Spleen (tissue), 11 donors: ENCODE data around the gene CLEC16A. TPM values are rescaled to one million over a fixed set of nuclear protein-coding genes. Genes with fewer than 3 reads are reported as not detected.

Experiments
- DNase-seq: peaks from one replicate; pipeline ENCODE4 v3.0.0-alpha.2; 2020
- H3K27ac ChIP-seq, 8 donors: fragments of 200-600 bp; sonication (generic) in 7 of 8; 1 replicate in 4 of 8; 2 replicates in 4 of 8; pipeline versions ENCODE4 v1.5.0 to v1.8.0; 2016 to 2021; ENCODE audit warnings: inconsistent platforms in 4 of 8, mild to moderate bottlenecking in 4 of 8, moderate library complexity in 1 of 8
- H3K27me3 ChIP-seq, 7 donors: fragments of 200-600 bp; sonication (generic) in 6 of 7; replicated peaks in 1 of 7; 1 replicate in 4 of 7; 2 replicates in 3 of 7; pipeline versions ENCODE4 v1.5.0 to v1.8.0; 2016 to 2021; ENCODE audit warnings: inconsistent platforms in 3 of 7, mild to moderate bottlenecking in 1 of 7
- H3K36me3 ChIP-seq, 6 donors: fragments of 200-600 bp; sonication (generic) in 5 of 6; 1 replicate in 4 of 6; 2 replicates in 2 of 6; pipeline versions ENCODE4 v1.5.0 to v1.8.0; 2016 to 2021; ENCODE audit warnings: inconsistent platforms in 2 of 6
- H3K4me1 ChIP-seq, 6 donors: fragments of 200-600 bp; sonication (generic) in 5 of 6; 1 replicate in 3 of 6; 2 replicates in 3 of 6; pipeline versions ENCODE4 v1.5.0 to v1.8.0; 2016 to 2021; ENCODE audit warnings: inconsistent platforms in 3 of 6
- H3K4me3 ChIP-seq, 8 donors: fragments of 200-600 bp; sonication (generic) in 7 of 8; 1 replicate in 4 of 8; 2 replicates in 4 of 8; pipeline versions ENCODE4 v1.5.0 to v1.8.0; 2016 to 2021; ENCODE audit warnings: inconsistent platforms in 4 of 8, mild to moderate bottlenecking in 4 of 8, moderate library complexity in 2 of 8
- H3K9me3 ChIP-seq, 8 donors: fragments of 200-600 bp; sonication (generic) in 7 of 8; 1 replicate in 4 of 8; 2 replicates in 4 of 8; pipeline versions ENCODE4 v1.5.0 to v1.8.0; 2016 to 2021; ENCODE audit warnings: inconsistent platforms in 4 of 8
- POLR2A ChIP-seq, 3 donors: fragments of 450-650 bp; IDR thresholded peaks; one replicate each; pipeline ENCODE4 v1.5.1; 2017; ENCODE audit warnings: antibody characterized with exemption in 3 of 3, mild to moderate bottlenecking in 1 of 3
- POLR2AphosphoS5 ChIP-seq, 3 donors: sonication (generic); formaldehyde crosslinking; IDR thresholded peaks; one replicate each; pipeline ENCODE4 v1.5.1; 2017; ENCODE audit warnings: antibody characterized with exemption in 3 of 3
- WGBS, 5 donors: extraction: QIAGEN DNeasy Blood & Tissue Kit in 3 of 5; methylation state at CpG; one replicate each; pipeline versions ENCODE4 v1.1.5 to v1.1.7; 2013 to 2018; 5-methylcytosine and 5-hydroxymethylcytosine counted together
- intact Hi-C: fragments of 100-400 bp; cut with DNase I; formaldehyde crosslinking; loops from one replicate; pipeline ENCODE4 v1.15.0; 2023; ENCODE audit warnings: low total_unique reads
- polyA plus RNA-seq, 3 donors: library from polyadenylated mRNA; stranded (reverse); fragments of 200-250 nt; gene quantifications; one replicate each; pipeline ENCODE4 v1.2.1, GENCODE V29; 2013
- total RNA-seq, 7 donors: library from RNA; depleted of rRNA in 3 of 7; stranded (reverse); fragments of >200 nt in 3 of 7; fragmentation: NEBNext Ultra II Directional in 4 of 7; extraction: Animal tissue kit (Norgen Biotek cat#: 25700) in 4 of 7; gene quantifications; one replicate each; pipeline versions ENCODE4 v1.1.0 to v1.2.1, GENCODE V29; 2016 to 2021
- TF ChIP-seq, protein P1 (sequence below), 11 experiments: fragments of 200-600 bp in 7 of 11; fragments of 450-650 bp in 4 of 11; sonication (generic) in 4 of 11; IDR thresholded peaks in 8 of 11; conservative IDR thresholded peaks in 3 of 11; 1 replicate in 7 of 11; 2 replicates in 4 of 11; pipeline versions ENCODE4 v1.4.0 to v1.8.0; 2016 to 2021; ENCODE audit warnings: antibody characterized with exemption in 11 of 11, inconsistent platforms in 4 of 11, mild to moderate bottlenecking in 1 of 11
- donor health status: healthy with polysubstance abuse.
- donor health status: DM: no; HTN: no; CAD: no; lungs with moderate emphysema.
- donor health status: DM: no; HTN: no; CAD: no.
- donor health status: Bipolar disorder and iron deficiency.
- donor health status: healthy.
- donor health status: DM: no; HTN: no; CAD: no.
- donor health status: DM: yes; HTN: yes; CAD: no.

The CLEC16A gene
- total and polyA plus RNA-seq, 10 donors = 7.3 to 54.6 (median 35.1) TPM

DNA sequence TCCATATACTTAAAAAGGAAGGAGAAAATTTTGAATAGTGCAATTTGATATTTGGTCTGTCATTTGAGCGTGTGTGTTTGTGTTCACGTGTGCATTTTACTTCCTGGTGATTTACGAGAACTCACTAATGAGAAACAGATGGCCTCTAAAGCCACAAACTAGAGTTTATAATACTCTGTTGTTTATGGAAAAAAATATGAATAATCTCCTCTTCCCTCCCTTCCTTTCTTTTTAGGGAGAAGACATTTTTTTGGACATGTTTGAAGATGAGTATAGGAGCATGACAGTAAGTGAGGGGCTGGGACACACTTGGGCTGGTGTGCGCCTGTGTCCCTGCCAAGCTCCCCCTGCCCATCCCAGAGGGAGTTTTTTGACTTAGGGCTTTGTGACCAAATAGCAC is 102.7 kb downstream of the CLEC16A start:
- peaks cover 5 to 100% (median 55%) of the 10 kb centered on the region in 6 donors for H3K36me3 ChIP-seq
- H3K4me3 ChIP-seq = no peak overlapping the region

GRCh38 chr16:11047939-11048800 is 103.8 kb downstream of the CLEC16A start:
- Histone ChIP-seq H3K27ac (no peak overlapping the region), H3K36me3 (peaks cover 5 to 100% (median 52%) of the 10 kb centered on the region in 6 donors), H3K27me3 (no peaks in the 10 kb centered on the region), H3K4me1 (peaks cover 0 to 40% (median 21%) of the 10 kb centered on the region in 6 donors), H3K9me3 (no peaks in the 10 kb centered on the region), H3K4me3 (no peak overlapping the region)
- DNase-seq = no peak
- TF ChIP-seq, protein P1, sequence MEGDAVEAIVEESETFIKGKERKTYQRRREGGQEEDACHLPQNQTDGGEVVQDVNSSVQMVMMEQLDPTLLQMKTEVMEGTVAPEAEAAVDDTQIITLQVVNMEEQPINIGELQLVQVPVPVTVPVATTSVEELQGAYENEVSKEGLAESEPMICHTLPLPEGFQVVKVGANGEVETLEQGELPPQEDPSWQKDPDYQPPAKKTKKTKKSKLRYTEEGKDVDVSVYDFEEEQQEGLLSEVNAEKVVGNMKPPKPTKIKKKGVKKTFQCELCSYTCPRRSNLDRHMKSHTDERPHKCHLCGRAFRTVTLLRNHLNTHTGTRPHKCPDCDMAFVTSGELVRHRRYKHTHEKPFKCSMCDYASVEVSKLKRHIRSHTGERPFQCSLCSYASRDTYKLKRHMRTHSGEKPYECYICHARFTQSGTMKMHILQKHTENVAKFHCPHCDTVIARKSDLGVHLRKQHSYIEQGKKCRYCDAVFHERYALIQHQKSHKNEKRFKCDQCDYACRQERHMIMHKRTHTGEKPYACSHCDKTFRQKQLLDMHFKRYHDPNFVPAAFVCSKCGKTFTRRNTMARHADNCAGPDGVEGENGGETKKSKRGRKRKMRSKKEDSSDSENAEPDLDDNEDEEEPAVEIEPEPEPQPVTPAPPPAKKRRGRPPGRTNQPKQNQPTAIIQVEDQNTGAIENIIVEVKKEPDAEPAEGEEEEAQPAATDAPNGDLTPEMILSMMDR (IDR thresholded peaks at IDR 0.05 in 8 of 11, conservative IDR thresholded peaks at IDR 0.05 in 3 of 11) = no peak
- TF ChIP-seq POLR2AphosphoS5 (IDR thresholded peaks at IDR 0.05) = no peak
- TF ChIP-seq POLR2A (IDR thresholded peaks at IDR 0.05) = no peak
- 84 to 92% (median 89%) methylated on average over 21 of the region's 21 CpGs for WGBS, 5 donors
- intact Hi-C loops = no loop called here

More for the DNA sequence above, 102.7 kb downstream of the CLEC16A start:
- H3K27ac ChIP-seq = no peak overlapping the region
- H3K4me1 ChIP-seq = peaks cover 0 to 30% (median 13%) of the 10 kb centered on the region in 6 donors
- no peaks in the 10 kb centered on the region for H3K27me3 ChIP-seq
- no peak for DNase-seq
- 81 to 91% (median 86%) methylated on average over 4 of the region's 4 CpGs for WGBS, 5 donors
- no peaks in the 10 kb centered on the region for H3K9me3 ChIP-seq
- TF ChIP-seq POLR2A (IDR thresholded peaks at IDR 0.05) = no peak
- TF ChIP-seq, protein P1 (IDR thresholded peaks at IDR 0.05 in 8 of 11, conservative IDR thresholded peaks at IDR 0.05 in 3 of 11) = no peak
- no peak for TF ChIP-seq POLR2AphosphoS5 (IDR thresholded peaks at IDR 0.05)
- intact Hi-C loops = no loop called here

DNA sequence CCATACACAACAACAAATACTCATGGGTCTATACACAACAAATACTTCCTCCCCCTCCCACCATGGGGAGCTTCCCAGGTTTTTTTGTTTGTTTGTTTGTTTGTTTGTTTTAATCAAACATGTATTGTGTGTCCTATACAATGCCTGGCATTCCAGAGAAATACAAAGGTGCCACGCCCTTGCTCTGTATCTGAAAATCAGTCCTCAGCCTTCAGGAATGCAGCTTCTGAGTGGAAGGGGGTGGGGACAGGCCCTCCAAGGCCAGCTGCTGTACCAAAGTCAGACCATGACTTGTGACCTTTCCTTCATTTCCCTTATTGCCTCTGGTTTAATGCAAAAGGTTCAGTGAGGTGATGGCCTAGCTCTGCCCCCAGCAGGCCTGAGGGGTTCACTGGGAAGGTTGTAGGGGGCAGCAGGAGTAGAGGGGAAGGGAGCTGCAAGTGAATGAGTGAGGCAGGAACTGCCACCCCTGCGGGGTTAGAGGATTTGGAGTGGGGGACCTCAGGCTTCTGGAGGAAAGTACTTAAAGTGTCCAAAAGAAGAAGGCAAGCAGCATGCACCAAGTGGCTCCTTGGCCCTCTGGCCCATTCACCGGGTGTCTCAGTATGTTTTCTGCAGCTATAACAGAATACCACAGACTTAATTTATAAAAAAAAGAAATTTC is 105.2 kb downstream of the CLEC16A start:
- TF ChIP-seq, protein P1 (IDR thresholded peaks at IDR 0.05 in 8 of 11, conservative IDR thresholded peaks at IDR 0.05 in 3 of 11) = no peak
- no peak for TF ChIP-seq POLR2A (IDR thresholded peaks at IDR 0.05)
- no peak for TF ChIP-seq POLR2AphosphoS5 (IDR thresholded peaks at IDR 0.05)
- intact Hi-C loops = no loop called here
- Histone ChIP-seq H3K4me3 (no peak overlapping the region), H3K27ac (no peak overlapping the region), H3K27me3 (no peaks in the 10 kb centered on the region), H3K36me3 (peaks cover 2 to 100% (median 43%) of the 10 kb centered on the region in 6 donors), H3K9me3 (no peaks in the 10 kb centered on the region), H3K4me1 (peaks cover 0 to 40% (median 21%) of the 10 kb centered on the region in 6 donors)
- DNase-seq = no peak
- WGBS, 5 donors = 80 to 97% (median 93%) methylated on average over 3 of the region's 3 CpGs

- Histone ChIP-seq H3K4me1 (peaks cover 0 to 40% (median 21%) of the 10 kb centered on the region in 6 donors), H3K27ac (no peak overlapping the region), H3K9me3 (no peaks in the 10 kb centered on the region), H3K27me3 (no peaks in the 10 kb centered on the region), H3K36me3 (peaks cover 2 to 100% (median 40%) of the 10 kb centered on the region in 6 donors), H3K4me3 (no peak overlapping the region)
- TF ChIP-seq, protein P1 (IDR thresholded peaks at IDR 0.05 in 8 of 11, conservative IDR thresholded peaks at IDR 0.05 in 3 of 11) = no peak
- TF ChIP-seq POLR2A (IDR thresholded peaks at IDR 0.05) = no peak
- no peak for TF ChIP-seq POLR2AphosphoS5 (IDR thresholded peaks at IDR 0.05)
- no peak for DNase-seq
- WGBS, 5 donors = 85 to 95% (median 93%) methylated on average over 7 of the region's 7 CpGs
- intact Hi-C loops = no loop called here
Observed at GRCh38 chr16:11050536-11050935, 106.2 kb downstream of the CLEC16A start.
